Measurements from ENCODE around the gene CCL17. TPM values are rescaled to one million over a fixed set of nuclear protein-coding genes. Genes with fewer than 3 reads are reported as not detected.
"Not testable (repeated sequence)": the region's sequence is repeated elsewhere in the genome, so short reads cannot be mapped to it uniquely, and the experiment has no call there.

Gene CCL17
- total RNA-seq, 2 donors from 2014 or later = not detected

DNA sequence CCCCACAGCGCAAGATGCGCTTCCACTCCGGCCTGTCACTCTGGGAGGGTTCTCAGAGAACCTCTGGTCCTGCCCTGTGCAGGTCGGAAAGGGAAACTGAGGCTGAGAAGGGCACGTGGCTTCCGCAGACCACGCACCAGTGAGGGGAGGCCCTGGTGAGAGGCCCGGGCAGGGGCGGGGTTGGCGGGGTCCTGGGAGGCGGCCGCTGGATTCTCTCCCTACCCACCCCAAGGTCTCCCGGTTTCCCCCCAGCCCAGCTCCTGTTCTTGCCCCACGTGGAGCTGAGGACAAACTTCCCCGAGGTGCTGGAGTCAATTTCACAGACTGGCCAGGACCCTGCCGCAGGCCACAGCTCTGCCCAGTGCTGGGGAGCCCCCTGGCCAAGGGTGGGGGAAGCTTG lies 11.5 kb downstream of the CCL17 start:
- no peaks in the 10 kb centered on the region for H3K9me3 ChIP-seq (ENCODE audit: control insufficient read depth, low read length, poor library complexity, severe bottlenecking)
- Mint-ChIP-seq H3K36me3 (ENCODE audit: low read depth) (peaks cover 2% of the 10 kb centered on the region), H3K4me1 (peaks cover 15% of the 10 kb centered on the region), H3K27ac (no peak overlapping the region), H3K27me3 (peaks cover 6% of the 10 kb centered on the region), H3K4me3 (no peak overlapping the region)
- DNase-seq = no peak
- no peak for ATAC-seq

DNA sequence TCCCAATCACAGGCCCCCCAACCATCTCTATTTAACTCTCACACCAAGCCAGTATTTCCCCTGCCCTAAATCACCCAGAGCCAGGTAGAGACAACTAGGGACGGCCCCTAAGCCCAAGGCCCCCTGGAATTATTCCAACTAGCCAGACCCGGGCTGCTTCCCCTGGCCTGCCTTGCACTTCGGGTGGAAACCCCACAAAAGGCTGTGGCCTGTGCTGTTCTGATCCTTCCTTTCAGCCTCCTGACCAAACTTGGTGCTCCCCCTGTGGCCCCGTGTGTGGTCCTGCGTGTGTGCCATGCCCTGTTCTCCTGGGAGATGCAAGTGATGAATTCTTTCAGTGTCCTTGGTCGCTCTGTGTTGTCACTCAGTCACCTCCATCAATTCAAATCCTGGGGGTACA lies 14.9 kb downstream of the CCL17 start:
- no peak for ATAC-seq
- H3K27ac Mint-ChIP-seq = peak overlapping the region; percentile 63
- peaks cover 15% of the 10 kb centered on the region for H3K4me1 Mint-ChIP-seq
- peak overlapping the region; percentile 39 for H3K4me3 Mint-ChIP-seq
- no peaks in the 10 kb centered on the region for H3K36me3 Mint-ChIP-seq (ENCODE audit: low read depth)
- H3K9me3 ChIP-seq (ENCODE audit: control insufficient read depth, low read length, poor library complexity, severe bottlenecking) = no peaks in the 10 kb centered on the region
- DNase-seq = no peak
- H3K27me3 Mint-ChIP-seq = no peaks in the 10 kb centered on the region

DNA sequence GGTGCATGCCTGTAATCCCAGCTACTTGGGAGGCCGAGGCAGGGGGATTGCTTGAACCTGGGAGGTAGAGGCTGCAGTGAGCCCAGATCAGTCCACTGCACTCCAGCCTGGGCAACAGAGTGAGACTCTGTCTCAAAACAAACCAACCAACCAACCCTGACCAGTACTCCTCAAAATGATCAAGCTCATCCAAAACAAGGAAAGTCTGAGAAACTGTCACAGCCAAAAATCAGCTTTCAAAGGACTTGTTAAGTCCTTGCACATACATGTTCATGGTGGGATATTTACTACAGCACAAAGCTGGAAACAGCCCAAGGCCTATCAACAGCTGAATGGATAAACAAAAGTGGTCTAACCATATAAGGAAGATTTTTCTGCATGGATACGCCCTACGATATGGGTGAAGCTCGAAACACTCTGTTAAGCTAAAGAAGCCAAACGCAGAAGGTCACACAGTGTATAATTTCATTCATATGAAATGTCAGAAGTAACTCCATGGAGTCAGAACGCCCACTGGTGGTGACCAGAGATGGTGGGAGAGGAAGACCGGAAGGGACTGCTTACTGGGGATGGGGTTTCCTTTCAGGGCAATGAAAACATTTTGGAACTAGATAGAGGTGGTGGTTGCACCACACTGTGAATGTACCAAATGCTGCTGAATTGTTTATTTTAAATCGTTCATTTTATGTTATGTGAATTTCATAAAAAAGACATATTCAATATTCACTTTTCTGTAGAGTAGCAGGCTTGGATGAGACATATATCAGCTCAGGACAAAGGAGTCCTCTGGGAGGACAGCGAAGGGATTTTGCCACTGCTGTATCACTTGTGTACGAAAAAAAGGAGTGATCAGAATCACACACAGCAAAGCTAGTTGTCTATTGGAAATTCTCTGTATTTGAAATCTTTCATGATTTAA lies 17.7 kb downstream of the CCL17 start:
- ATAC-seq (no peak), DNase-seq (no peak)
- H3K4me1 Mint-ChIP-seq = peaks cover 10% of the 10 kb centered on the region
- H3K4me3 Mint-ChIP-seq = no peak overlapping the region
- no peaks in the 10 kb centered on the region for H3K36me3 Mint-ChIP-seq (ENCODE audit: low read depth)
- no peak overlapping the region for H3K27ac Mint-ChIP-seq
- H3K27me3 Mint-ChIP-seq = no peaks in the 10 kb centered on the region
- no peaks in the 10 kb centered on the region for H3K9me3 ChIP-seq (ENCODE audit: control insufficient read depth, low read length, poor library complexity, severe bottlenecking)

DNA sequence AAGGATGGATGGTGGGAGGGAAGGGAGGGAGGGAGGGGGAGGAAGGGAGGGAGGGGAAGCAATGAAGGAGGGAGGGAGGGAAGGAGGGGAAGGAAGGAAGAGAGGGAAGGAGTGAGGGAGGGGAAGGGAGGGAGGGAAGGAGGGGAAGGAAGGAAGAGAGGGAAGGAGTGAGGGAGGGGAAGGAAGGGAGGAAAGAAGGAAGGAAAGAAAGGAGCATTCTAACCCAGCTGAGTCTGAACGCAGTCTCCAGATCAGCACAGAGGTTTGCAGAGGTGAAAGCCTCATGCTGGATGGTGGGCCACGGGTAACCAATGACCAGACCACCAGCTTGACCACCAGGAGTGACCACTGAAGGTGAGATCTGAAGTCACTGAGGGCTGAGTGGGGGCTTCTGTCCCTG lies 18.6 kb downstream of the CCL17 start:
- ATAC-seq (no peak), DNase-seq (no peak)
- peaks cover 5% of the 10 kb centered on the region for H3K4me1 Mint-ChIP-seq
- peaks cover 2% of the 10 kb centered on the region for H3K36me3 Mint-ChIP-seq (ENCODE audit: low read depth)
- no peaks in the 10 kb centered on the region for H3K9me3 ChIP-seq (ENCODE audit: control insufficient read depth, low read length, poor library complexity, severe bottlenecking)
- H3K27ac Mint-ChIP-seq = no peak overlapping the region
- H3K4me3 Mint-ChIP-seq = no peak overlapping the region
- H3K27me3 Mint-ChIP-seq = no peaks in the 10 kb centered on the region

- H3K27me3 Mint-ChIP-seq = no peaks in the 10 kb centered on the region
- peaks cover 1% of the 10 kb centered on the region for H3K4me1 Mint-ChIP-seq
- no peak overlapping the region for H3K27ac Mint-ChIP-seq
- ATAC-seq (no peak), DNase-seq (no peak)
- no peak overlapping the region for H3K4me3 Mint-ChIP-seq
- peaks cover 6% of the 10 kb centered on the region for H3K36me3 Mint-ChIP-seq (ENCODE audit: low read depth)
- H3K9me3 ChIP-seq (ENCODE audit: control insufficient read depth, low read length, poor library complexity, severe bottlenecking) = no peaks in the 10 kb centered on the region
Observed at GRCh38 chr16:57424583-57424982, 20.0 kb downstream of the CCL17 start.

GRCh38 chr16:57426356-57426755 lies 21.8 kb downstream of the CCL17 start:
- no peak for ATAC-seq
- Mint-ChIP-seq H3K27ac (no peak overlapping the region), H3K27me3 (no peaks in the 10 kb centered on the region)

GRCh38 chr16:57427307-57427706 lies 22.7 kb downstream of the CCL17 start:
- ATAC-seq = no peak
- H3K9me3 ChIP-seq (ENCODE audit: control insufficient read depth, low read length, poor library complexity, severe bottlenecking) = no peaks in the 10 kb centered on the region
- Mint-ChIP-seq H3K36me3 (ENCODE audit: low read depth) (peaks cover 8% of the 10 kb centered on the region), H3K27ac (no peak overlapping the region), H3K27me3 (no peaks in the 10 kb centered on the region), H3K4me3 (no peak overlapping the region), H3K4me1 (no peaks in the 10 kb centered on the region)
- no peak for DNase-seq

More at GRCh38 chr16:57426356-57426755, 21.8 kb downstream of the CCL17 start:
- Mint-ChIP-seq H3K36me3 (ENCODE audit: low read depth) (peaks cover 8% of the 10 kb centered on the region), H3K4me3 (no peak overlapping the region), H3K4me1 (no peaks in the 10 kb centered on the region)
- no peaks in the 10 kb centered on the region for H3K9me3 ChIP-seq (ENCODE audit: control insufficient read depth, low read length, poor library complexity, severe bottlenecking)
- DNase-seq = no peak

GRCh38 chr16:57427824-57428223 lies 23.3 kb downstream of the CCL17 start:
- Mint-ChIP-seq H3K27me3 (no peaks in the 10 kb centered on the region), H3K4me3 (no peak overlapping the region), H3K36me3 (ENCODE audit: low read depth) (peaks cover 8% of the 10 kb centered on the region), H3K27ac (no peak overlapping the region), H3K4me1 (no peaks in the 10 kb centered on the region)
- DNase-seq (no peak), ATAC-seq (no peak)
- no peaks in the 10 kb centered on the region for H3K9me3 ChIP-seq (ENCODE audit: control insufficient read depth, low read length, poor library complexity, severe bottlenecking)

- Mint-ChIP-seq H3K4me3 (no peak overlapping the region), H3K4me1 (no peaks in the 10 kb centered on the region), H3K27me3 (no peaks in the 10 kb centered on the region), H3K27ac (no peak overlapping the region), H3K36me3 (ENCODE audit: low read depth) (peaks cover 12% of the 10 kb centered on the region)
- H3K9me3 ChIP-seq (ENCODE audit: control insufficient read depth, low read length, poor library complexity, severe bottlenecking) = no peaks in the 10 kb centered on the region
- ATAC-seq (no peak), DNase-seq (no peak)
Observed at GRCh38 chr16:57430955-57431354, 26.4 kb downstream of the CCL17 start.

DNA sequence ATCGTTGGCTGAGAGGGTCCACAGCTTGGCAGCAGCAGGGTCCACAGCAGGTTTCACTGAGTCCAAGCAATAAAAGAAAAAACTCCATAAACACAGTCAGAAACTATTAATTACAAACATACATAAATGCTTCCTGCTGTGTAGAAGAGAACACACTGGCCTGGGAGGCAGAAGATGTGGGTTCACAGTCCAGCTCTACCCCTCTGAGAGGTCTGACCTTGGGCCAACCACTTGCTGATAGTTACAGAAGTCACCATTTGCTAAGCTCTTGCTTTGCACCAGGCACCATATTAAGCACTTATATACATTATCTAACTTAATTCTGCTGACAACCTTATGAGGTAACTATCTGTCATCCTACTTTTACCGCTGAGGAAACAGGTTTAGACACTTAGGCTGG lies 27.9 kb downstream of the CCL17 start:
- Mint-ChIP-seq H3K27ac (no peak overlapping the region), H3K36me3 (ENCODE audit: low read depth) (peaks cover 10% of the 10 kb centered on the region), H3K27me3 (no peaks in the 10 kb centered on the region), H3K4me3 (no peak overlapping the region), H3K4me1 (no peaks in the 10 kb centered on the region)
- DNase-seq = no peak
- no peaks in the 10 kb centered on the region for H3K9me3 ChIP-seq (ENCODE audit: control insufficient read depth, low read length, poor library complexity, severe bottlenecking)
- ATAC-seq = no peak

GRCh38 chr16:57432989-57433388 lies 28.4 kb downstream of the CCL17 start:
- no peaks in the 10 kb centered on the region for H3K9me3 ChIP-seq (ENCODE audit: control insufficient read depth, low read length, poor library complexity, severe bottlenecking)
- no peak overlapping the region for H3K4me3 Mint-ChIP-seq
- peaks cover 9% of the 10 kb centered on the region for H3K36me3 Mint-ChIP-seq (ENCODE audit: low read depth)
- no peak for ATAC-seq
- no peaks in the 10 kb centered on the region for H3K4me1 Mint-ChIP-seq
- H3K27me3 Mint-ChIP-seq = no peaks in the 10 kb centered on the region
- DNase-seq = no peak
- H3K27ac Mint-ChIP-seq = no peak overlapping the region

DNA sequence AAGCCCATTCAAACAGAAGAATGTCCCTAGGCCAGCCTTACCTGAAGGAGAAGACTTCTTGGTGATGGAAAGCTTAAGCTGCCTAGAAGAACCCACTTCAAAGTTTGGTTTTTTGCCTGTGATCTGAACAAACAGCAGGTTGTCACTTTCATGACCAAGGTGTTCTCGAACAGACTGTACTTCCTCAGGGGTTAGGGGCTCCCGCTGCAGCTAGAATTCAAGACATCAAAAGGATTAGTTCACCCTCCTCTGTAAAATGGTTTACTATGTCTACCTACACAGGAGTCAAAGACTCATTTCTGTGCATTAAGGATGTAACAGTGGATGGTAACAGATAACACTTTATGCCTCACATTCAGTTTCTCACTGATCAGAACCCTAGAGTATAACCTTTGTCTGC lies 29.4 kb downstream of the CCL17 start:
- H3K9me3 ChIP-seq (ENCODE audit: control insufficient read depth, low read length, poor library complexity, severe bottlenecking) = no peaks in the 10 kb centered on the region
- H3K4me1 Mint-ChIP-seq = peaks cover 3% of the 10 kb centered on the region
- no peak overlapping the region for H3K27ac Mint-ChIP-seq
- H3K36me3 Mint-ChIP-seq (ENCODE audit: low read depth) = peaks cover 10% of the 10 kb centered on the region
- DNase-seq = no peak
- no peaks in the 10 kb centered on the region for H3K27me3 Mint-ChIP-seq
- ATAC-seq = no peak
- no peak overlapping the region for H3K4me3 Mint-ChIP-seq

- H3K4me1 Mint-ChIP-seq = peaks cover 3% of the 10 kb centered on the region
- H3K36me3 Mint-ChIP-seq (ENCODE audit: low read depth) = peaks cover 7% of the 10 kb centered on the region
- no peaks in the 10 kb centered on the region for H3K9me3 ChIP-seq (ENCODE audit: control insufficient read depth, low read length, poor library complexity, severe bottlenecking)
- H3K4me3 Mint-ChIP-seq = no peak overlapping the region
- no peak overlapping the region for H3K27ac Mint-ChIP-seq
- ATAC-seq (no peak), DNase-seq (no peak)
- H3K27me3 Mint-ChIP-seq = no peaks in the 10 kb centered on the region
Observed at GRCh38 chr16:57435838-57436237, 31.3 kb downstream of the CCL17 start.

DNA sequence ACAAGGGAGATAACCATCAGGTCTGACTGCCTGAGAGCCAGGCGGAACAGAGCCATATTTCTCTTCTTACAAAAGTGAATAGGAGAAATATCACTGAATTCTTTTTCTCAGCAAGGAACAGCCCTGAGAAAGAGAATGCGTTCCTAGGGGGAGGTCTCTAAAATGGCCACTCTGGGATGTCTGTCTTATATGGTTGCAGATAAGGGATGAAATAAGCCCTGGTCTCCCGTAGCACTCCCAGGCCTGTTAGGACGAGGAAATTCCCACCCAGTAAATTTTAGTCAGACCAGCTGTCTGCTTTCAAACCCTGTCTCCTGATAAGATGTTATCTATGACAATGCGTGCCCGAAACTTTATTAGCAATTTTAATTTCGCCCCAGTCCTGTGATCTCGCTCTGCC lies 35.4 kb downstream of the CCL17 start:
- not testable (repeated sequence) for H3K4me1 Mint-ChIP-seq; H3K9me3 ChIP-seq (ENCODE audit: control insufficient read depth, low read length, poor library complexity, severe bottlenecking); H3K36me3 Mint-ChIP-seq (ENCODE audit: low read depth); H3K4me3 Mint-ChIP-seq; ATAC-seq; H3K27me3 Mint-ChIP-seq; H3K27ac Mint-ChIP-seq; DNase-seq

Data from T-helper 17 cell (primary cell).